Measurements from ENCODE around the gene PGM3. TPM values are rescaled to one million over a fixed set of nuclear protein-coding genes. Genes with fewer than 3 reads are reported as not detected.

Gene PGM3
- polyA plus RNA-seq, 2 of the 4 experiments (the other 2 are of a cell fraction) = 37.3 to 51.7 TPM

DNA sequence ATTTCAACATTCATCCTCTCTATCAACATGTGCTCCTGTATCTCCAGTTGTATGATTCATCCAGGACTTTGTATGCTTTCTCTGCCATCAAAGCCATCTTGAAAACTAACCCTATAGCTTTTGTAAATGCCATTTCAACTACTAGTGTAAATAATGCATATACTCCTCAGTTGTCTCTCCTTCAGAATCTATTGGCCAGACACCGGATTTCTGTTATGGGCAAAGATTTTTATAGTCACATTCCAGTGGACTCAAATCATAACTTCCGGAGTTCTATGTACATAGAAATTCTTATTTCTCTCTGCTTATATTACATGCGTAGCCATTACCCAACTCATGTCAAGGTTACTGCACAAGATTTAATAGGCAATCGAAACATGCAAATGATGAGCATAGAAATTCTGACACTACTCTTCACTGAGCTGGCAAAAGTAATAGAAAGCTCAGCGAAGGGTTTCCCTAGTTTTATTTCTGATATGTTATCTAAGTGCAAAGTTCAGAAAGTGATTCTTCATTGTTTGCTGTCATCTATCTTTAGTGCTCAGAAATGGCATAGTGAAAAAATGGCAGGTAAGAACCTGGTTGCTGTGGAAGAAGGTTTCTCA lies 54.8 kb downstream of the PGM3 start:
- Histone ChIP-seq H3K27ac (no peak overlapping the region), H3K4me1 (no peaks in the 10 kb centered on the region), H3K4me2 (no peak overlapping the region), H3K9me3 (no peaks in the 10 kb centered on the region), H3K4me3 (no peak overlapping the region)
- WGBS (ENCODE audit: missing lambda C conversion rate) = 87% methylated on average over 5 of the region's 5 CpGs
- ChIA-PET POLR2A (no interaction called here), CTCF (no interaction called here)
- DNase-seq (ENCODE audit: low read depth in 1 of 2, low spot score in 1 of 2) (no peak), FAIRE-seq (no peak), ATAC-seq (no peak)
- TF ChIP-seq EP300 (IDR thresholded peaks at IDR 0.05) (no peak), NR3C1 (IDR thresholded peaks at IDR 0.05) (no peak), POLR2AphosphoS2 (conservative IDR thresholded peaks at IDR 0.05; ENCODE audit: low read length) (no peak), ESRRA (IDR thresholded peaks at IDR 0.05; ENCODE audit: borderline replicate concordance, low read length) (no peak), BHLHE40 (IDR thresholded peaks at IDR 0.05; ENCODE audit: low read depth, low read length) (no peak)

DNA sequence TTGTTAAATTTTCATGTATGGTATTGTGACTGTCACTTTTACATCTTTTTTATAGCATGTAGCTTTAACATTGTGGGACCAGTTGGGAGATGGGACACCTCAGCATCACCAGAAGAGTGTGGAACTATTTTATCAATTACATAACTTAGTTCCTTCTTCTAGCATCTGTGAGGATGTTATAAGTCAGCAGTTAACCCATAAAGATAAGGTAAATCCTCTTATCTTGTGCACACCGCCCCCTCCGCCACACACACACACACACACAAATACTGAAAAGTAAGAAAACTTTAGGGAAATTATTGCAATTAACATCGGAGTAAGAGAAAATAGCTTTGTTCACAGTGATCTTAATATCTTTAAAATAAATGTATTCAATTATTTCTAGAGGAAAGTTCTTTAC lies 60.9 kb downstream of the PGM3 start:
- WGBS (ENCODE audit: missing lambda C conversion rate) = 92% methylated on average over 3 of the region's 3 CpGs

More for the DNA sequence above, 60.9 kb downstream of the PGM3 start:
- Histone ChIP-seq H3K4me2 (no peak overlapping the region), H3K27ac (no peak overlapping the region), H3K4me1 (no peaks in the 10 kb centered on the region), H3K4me3 (no peak overlapping the region), H3K9me3 (no peaks in the 10 kb centered on the region)
- FAIRE-seq (no peak), DNase-seq (ENCODE audit: low read depth in 1 of 2, low spot score in 1 of 2) (no peak), ATAC-seq (no peak)
- ChIA-PET CTCF (no interaction called here), POLR2A (no interaction called here)
- TF ChIP-seq, protein P1, sequence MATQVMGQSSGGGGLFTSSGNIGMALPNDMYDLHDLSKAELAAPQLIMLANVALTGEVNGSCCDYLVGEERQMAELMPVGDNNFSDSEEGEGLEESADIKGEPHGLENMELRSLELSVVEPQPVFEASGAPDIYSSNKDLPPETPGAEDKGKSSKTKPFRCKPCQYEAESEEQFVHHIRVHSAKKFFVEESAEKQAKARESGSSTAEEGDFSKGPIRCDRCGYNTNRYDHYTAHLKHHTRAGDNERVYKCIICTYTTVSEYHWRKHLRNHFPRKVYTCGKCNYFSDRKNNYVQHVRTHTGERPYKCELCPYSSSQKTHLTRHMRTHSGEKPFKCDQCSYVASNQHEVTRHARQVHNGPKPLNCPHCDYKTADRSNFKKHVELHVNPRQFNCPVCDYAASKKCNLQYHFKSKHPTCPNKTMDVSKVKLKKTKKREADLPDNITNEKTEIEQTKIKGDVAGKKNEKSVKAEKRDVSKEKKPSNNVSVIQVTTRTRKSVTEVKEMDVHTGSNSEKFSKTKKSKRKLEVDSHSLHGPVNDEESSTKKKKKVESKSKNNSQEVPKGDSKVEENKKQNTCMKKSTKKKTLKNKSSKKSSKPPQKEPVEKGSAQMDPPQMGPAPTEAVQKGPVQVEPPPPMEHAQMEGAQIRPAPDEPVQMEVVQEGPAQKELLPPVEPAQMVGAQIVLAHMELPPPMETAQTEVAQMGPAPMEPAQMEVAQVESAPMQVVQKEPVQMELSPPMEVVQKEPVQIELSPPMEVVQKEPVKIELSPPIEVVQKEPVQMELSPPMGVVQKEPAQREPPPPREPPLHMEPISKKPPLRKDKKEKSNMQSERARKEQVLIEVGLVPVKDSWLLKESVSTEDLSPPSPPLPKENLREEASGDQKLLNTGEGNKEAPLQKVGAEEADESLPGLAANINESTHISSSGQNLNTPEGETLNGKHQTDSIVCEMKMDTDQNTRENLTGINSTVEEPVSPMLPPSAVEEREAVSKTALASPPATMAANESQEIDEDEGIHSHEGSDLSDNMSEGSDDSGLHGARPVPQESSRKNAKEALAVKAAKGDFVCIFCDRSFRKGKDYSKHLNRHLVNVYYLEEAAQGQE (IDR thresholded peaks at IDR 0.05) = no peak
- TF ChIP-seq, protein P2, sequence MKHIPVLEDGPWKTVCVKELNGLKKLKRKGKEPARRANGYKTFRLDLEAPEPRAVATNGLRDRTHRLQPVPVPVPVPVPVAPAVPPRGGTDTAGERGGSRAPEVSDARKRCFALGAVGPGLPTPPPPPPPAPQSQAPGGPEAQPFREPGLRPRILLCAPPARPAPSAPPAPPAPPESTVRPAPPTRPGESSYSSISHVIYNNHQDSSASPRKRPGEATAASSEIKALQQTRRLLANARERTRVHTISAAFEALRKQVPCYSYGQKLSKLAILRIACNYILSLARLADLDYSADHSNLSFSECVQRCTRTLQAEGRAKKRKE (CRISPR knock-in tag; IDR thresholded peaks at IDR 0.05; ENCODE audit: low read depth) = no peak
- TF ChIP-seq BHLHE40 (IDR thresholded peaks at IDR 0.05; ENCODE audit: low read depth, low read length) = no peak
- TF ChIP-seq HOXB5 (CRISPR knock-in tag; IDR thresholded peaks at IDR 0.05) = no peak
- no peak for TF ChIP-seq HEYL (CRISPR knock-in tag; IDR thresholded peaks at IDR 0.05)
- TF ChIP-seq, protein P3, sequence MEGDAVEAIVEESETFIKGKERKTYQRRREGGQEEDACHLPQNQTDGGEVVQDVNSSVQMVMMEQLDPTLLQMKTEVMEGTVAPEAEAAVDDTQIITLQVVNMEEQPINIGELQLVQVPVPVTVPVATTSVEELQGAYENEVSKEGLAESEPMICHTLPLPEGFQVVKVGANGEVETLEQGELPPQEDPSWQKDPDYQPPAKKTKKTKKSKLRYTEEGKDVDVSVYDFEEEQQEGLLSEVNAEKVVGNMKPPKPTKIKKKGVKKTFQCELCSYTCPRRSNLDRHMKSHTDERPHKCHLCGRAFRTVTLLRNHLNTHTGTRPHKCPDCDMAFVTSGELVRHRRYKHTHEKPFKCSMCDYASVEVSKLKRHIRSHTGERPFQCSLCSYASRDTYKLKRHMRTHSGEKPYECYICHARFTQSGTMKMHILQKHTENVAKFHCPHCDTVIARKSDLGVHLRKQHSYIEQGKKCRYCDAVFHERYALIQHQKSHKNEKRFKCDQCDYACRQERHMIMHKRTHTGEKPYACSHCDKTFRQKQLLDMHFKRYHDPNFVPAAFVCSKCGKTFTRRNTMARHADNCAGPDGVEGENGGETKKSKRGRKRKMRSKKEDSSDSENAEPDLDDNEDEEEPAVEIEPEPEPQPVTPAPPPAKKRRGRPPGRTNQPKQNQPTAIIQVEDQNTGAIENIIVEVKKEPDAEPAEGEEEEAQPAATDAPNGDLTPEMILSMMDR (IDR thresholded peaks at IDR 0.05) = no peak
- TF ChIP-seq, protein P4, sequence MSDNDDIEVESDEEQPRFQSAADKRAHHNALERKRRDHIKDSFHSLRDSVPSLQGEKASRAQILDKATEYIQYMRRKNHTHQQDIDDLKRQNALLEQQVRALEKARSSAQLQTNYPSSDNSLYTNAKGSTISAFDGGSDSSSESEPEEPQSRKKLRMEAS (IDR thresholded peaks at IDR 0.05) = no peak
- no peak for TF ChIP-seq CHD2 (IDR thresholded peaks at IDR 0.05; ENCODE audit: low read length, partially characterized antibody)
- no peak for TF ChIP-seq RAD21 (conservative IDR thresholded peaks at IDR 0.05 in 1 of 2, IDR thresholded peaks at IDR 0.05 in 1 of 2)
- TF ChIP-seq KDM1A (IDR thresholded peaks at IDR 0.05; ENCODE audit: low read depth) = no peak
- no peak for TF ChIP-seq CEBPB (IDR thresholded peaks at IDR 0.05)
- TF ChIP-seq ZSCAN20 (CRISPR knock-in tag; IDR thresholded peaks at IDR 0.05) = no peak
- no peak for TF ChIP-seq RARB (CRISPR knock-in tag; IDR thresholded peaks at IDR 0.05)
- no peak for TF ChIP-seq EHMT2 (IDR thresholded peaks at IDR 0.05; ENCODE audit: low read depth)
- TF ChIP-seq, protein P5, sequence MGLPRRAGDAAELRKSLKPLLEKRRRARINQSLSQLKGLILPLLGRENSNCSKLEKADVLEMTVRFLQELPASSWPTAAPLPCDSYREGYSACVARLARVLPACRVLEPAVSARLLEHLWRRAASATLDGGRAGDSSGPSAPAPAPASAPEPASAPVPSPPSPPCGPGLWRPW (IDR thresholded peaks at IDR 0.05) = no peak
- TF ChIP-seq ZNF302 (CRISPR knock-in tag; IDR thresholded peaks at IDR 0.05) = no peak
- no peak for TF ChIP-seq KDM5A (IDR thresholded peaks at IDR 0.05)
